Effector memory CD8-positive, alpha-beta T cell (primary cell): ENCODE results near the gene DLG1.
"Not testable (repeated sequence)": the region's sequence is repeated elsewhere in the genome, so short reads cannot be mapped to it uniquely, and the experiment has no call there.

Source experiments
- ATAC-seq: fragments of 150-1000 bp; cut with Tn5 transposase; replicated peaks from 2 replicates; pipeline ENCODE4 v1.10.0; 2021; ENCODE audit warnings: mild to moderate bottlenecking, moderate library complexity
- DNase-seq, 3 experiments: peaks; one replicate each; pipeline ENCODE4 v3.0.0; 2021
- H3K27ac Mint-ChIP-seq, 2 donors: one replicate each; pipeline ENCODE4 v1.8.0; 2022; ENCODE audit warnings: mild to moderate bottlenecking in 2 of 2, mixed read lengths in 2 of 2, moderate library complexity in 2 of 2
- H3K27me3 Mint-ChIP-seq, 2 donors: one replicate each; pipeline ENCODE4 v1.8.0; 2022; ENCODE audit warnings: mixed read lengths in 2 of 2
- H3K36me3 Mint-ChIP-seq: one replicate; pipeline ENCODE4 v1.8.0; 2022; ENCODE audit warnings: mild to moderate bottlenecking, moderate library complexity, mixed read lengths; ENCODE audit not compliant: insufficient read depth
- H3K4me1 Mint-ChIP-seq, 2 donors: one replicate each; pipeline ENCODE4 v1.8.0; 2022; ENCODE audit warnings: low read depth in 2 of 2, mixed read lengths in 2 of 2
- H3K4me3 Mint-ChIP-seq, 2 donors: one replicate each; pipeline ENCODE4 v1.8.0; 2022; ENCODE audit warnings: mild to moderate bottlenecking in 2 of 2, mixed read lengths in 2 of 2, moderate library complexity in 2 of 2
- H3K9me3 Mint-ChIP-seq, 2 donors: one replicate each; pipeline ENCODE4 v1.8.0; 2022; ENCODE audit warnings: mixed read lengths in 2 of 2

The DLG1 gene

DNA sequence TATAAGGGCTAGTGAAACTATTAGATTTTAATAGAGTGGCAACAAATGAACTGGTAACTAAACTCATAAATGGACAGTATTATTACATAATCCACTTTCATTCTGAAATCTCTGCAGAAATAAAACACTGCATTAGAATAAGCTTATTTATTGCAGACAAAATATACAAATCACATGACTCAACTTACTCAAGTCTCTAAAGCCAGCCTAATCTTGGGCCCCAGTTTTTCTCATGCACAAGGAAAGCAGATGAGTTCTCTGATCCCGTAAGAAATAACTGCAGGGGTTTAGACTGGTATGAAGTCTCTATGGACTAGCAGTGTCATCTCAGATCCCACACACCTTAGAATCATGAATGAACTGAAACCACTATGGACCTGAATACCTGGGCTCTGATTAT, 5.8 kb downstream of the DLG1 start:
- DNase-seq (no peak), ATAC-seq (no peak)
- Mint-ChIP-seq H3K27me3 (no peaks in the 10 kb centered on the region), H3K27ac (no peak overlapping the region), H3K9me3 (no peaks in the 10 kb centered on the region), H3K4me1 (peaks cover 18 to 45% of the 10 kb centered on the region in 2 donors), H3K4me3 (peak overlapping the region in 1 of 2 donors; percentile 1), H3K36me3 (peaks cover 46% of the 10 kb centered on the region)

GRCh38 chr3:197292083-197292646, 6.2 kb downstream of the DLG1 start:
- no peak overlapping the region for H3K27ac Mint-ChIP-seq
- peaks cover 47% of the 10 kb centered on the region for H3K36me3 Mint-ChIP-seq
- H3K4me3 Mint-ChIP-seq: peak overlapping the region in 1 of 2 donors; percentile 1
- H3K27me3 Mint-ChIP-seq: no peaks in the 10 kb centered on the region
- H3K9me3 Mint-ChIP-seq: no peaks in the 10 kb centered on the region
- ATAC-seq (peak; percentile 26), DNase-seq (no peak)
- peaks cover 17 to 43% of the 10 kb centered on the region in 2 donors for H3K4me1 Mint-ChIP-seq

DNA sequence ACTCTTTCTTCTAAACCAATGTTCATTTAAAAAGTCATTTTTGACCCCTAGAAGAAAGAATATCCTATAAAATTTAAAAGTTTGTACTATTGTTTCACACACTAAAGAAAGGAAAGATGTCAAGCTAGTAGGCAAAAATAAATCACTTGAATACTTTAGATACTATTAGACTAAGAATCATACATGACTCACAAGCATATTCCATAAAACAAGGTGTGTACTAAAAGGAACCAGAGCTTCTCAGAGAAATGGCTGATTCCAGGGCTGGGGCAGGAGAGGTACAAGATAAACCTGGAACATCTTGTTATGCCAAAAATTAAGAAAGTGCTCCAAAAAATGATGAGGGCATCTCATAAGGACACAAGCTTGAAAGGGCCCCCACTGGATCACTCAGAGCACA, 8.7 kb downstream of the DLG1 start:
- ATAC-seq (no peak), DNase-seq (no peak)
- Mint-ChIP-seq H3K4me1 (peaks cover 12 to 45% of the 10 kb centered on the region in 2 donors), H3K36me3 (peaks cover 47% of the 10 kb centered on the region), H3K27ac (peak overlapping the region in 1 of 2 donors; percentile 83), H3K27me3 (no peaks in the 10 kb centered on the region), H3K4me3 (no peak overlapping the region), H3K9me3 (no peaks in the 10 kb centered on the region)

- Mint-ChIP-seq H3K36me3 (peaks cover 54% of the 10 kb centered on the region), H3K27me3 (no peaks in the 10 kb centered on the region), H3K9me3 (no peaks in the 10 kb centered on the region), H3K4me1 (peaks cover 8 to 37% of the 10 kb centered on the region in 2 donors), H3K4me3 (no peak overlapping the region), H3K27ac (no peak overlapping the region)
- no peak for ATAC-seq
- no peak for DNase-seq
Observed at GRCh38 chr3:197286678-197287077, 11.7 kb downstream of the DLG1 start.

GRCh38 chr3:197285557-197285956, 12.9 kb downstream of the DLG1 start:
- H3K27me3 Mint-ChIP-seq: no peaks in the 10 kb centered on the region
- DNase-seq (no peak), ATAC-seq (no peak)
- H3K36me3 Mint-ChIP-seq: peaks cover 51% of the 10 kb centered on the region
- no peak overlapping the region for H3K27ac Mint-ChIP-seq
- H3K4me3 Mint-ChIP-seq: no peak overlapping the region
- H3K9me3 Mint-ChIP-seq: no peaks in the 10 kb centered on the region
- peaks cover 5 to 29% of the 10 kb centered on the region in 2 donors for H3K4me1 Mint-ChIP-seq

GRCh38 chr3:197283045-197283444, 15.4 kb downstream of the DLG1 start:
- no peak overlapping the region for H3K27ac Mint-ChIP-seq
- H3K27me3 Mint-ChIP-seq: no peaks in the 10 kb centered on the region
- peaks cover 39% of the 10 kb centered on the region for H3K36me3 Mint-ChIP-seq
- peaks cover 10 to 22% of the 10 kb centered on the region in 2 donors for H3K4me1 Mint-ChIP-seq
- no peak overlapping the region for H3K4me3 Mint-ChIP-seq
- H3K9me3 Mint-ChIP-seq: no peaks in the 10 kb centered on the region
- no peak for ATAC-seq
- no peak for DNase-seq

DNA sequence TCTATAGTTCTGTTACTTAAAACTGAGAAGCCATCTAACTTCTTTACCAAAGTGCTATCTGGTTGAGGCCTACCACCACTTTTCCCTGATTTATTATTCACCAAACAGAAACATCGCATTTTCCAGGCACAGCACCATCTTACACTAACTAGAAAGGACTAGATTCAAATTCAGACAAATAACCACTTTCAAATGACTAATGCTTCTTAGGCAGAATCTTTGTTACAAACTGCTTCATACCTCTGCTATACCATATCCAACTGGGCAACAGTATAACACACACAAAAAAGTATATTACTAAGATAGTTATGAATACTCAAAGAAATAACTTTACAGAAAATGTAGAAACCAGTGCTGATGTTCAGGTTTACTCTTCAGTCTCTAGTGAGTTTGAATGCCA, 16.6 kb downstream of the DLG1 start:
- Mint-ChIP-seq H3K27me3 (no peaks in the 10 kb centered on the region), H3K27ac (no peak overlapping the region), H3K4me1 (peaks cover 10 to 22% of the 10 kb centered on the region in 2 donors), H3K36me3 (peaks cover 36% of the 10 kb centered on the region), H3K4me3 (no peak overlapping the region), H3K9me3 (no peaks in the 10 kb centered on the region)
- DNase-seq (no peak), ATAC-seq (no peak)

- no peaks in the 10 kb centered on the region for H3K9me3 Mint-ChIP-seq
- peaks cover 9 to 23% of the 10 kb centered on the region in 2 donors for H3K4me1 Mint-ChIP-seq
- H3K27me3 Mint-ChIP-seq: no peaks in the 10 kb centered on the region
- H3K36me3 Mint-ChIP-seq: peaks cover 36% of the 10 kb centered on the region
- no peak overlapping the region for H3K4me3 Mint-ChIP-seq
- DNase-seq (no peak), ATAC-seq (no peak)
- H3K27ac Mint-ChIP-seq: no peak overlapping the region
Observed at GRCh38 chr3:197280156-197280555, 18.3 kb downstream of the DLG1 start.

DNA sequence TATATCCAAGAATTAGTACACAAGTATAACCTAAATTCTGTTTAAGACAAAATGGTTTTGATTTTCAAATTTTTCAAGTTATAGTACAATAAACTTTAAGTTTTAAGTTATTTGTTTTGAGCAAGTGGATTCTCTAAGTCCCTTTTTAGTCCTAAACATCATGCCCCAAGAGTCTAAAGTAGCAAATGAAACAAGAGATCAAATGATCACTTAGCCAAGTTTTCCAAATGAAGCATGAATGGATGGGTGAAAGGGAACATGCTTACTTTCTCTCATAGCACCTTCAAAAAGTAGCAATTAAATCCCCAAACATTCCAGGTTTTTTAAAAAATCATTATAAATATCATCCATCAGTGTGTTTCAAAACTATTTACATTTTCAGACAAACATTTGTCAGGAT, 19.5 kb downstream of the DLG1 start:
- Mint-ChIP-seq H3K36me3 (peaks cover 36% of the 10 kb centered on the region), H3K4me1 (peaks cover 16 to 28% of the 10 kb centered on the region in 2 donors), H3K9me3 (no peaks in the 10 kb centered on the region), H3K27ac (no peak overlapping the region), H3K27me3 (no peaks in the 10 kb centered on the region), H3K4me3 (no peak overlapping the region)
- ATAC-seq (no peak), DNase-seq (no peak)

GRCh38 chr3:197276808-197277207, 21.6 kb downstream of the DLG1 start:
- Mint-ChIP-seq H3K36me3 (peaks cover 26% of the 10 kb centered on the region), H3K4me1 (peaks cover 22 to 45% of the 10 kb centered on the region in 2 donors)
- not testable (repeated sequence) for ATAC-seq, H3K9me3 Mint-ChIP-seq, H3K27me3 Mint-ChIP-seq, H3K27ac Mint-ChIP-seq, DNase-seq, H3K4me3 Mint-ChIP-seq

- no peak for ATAC-seq
- Mint-ChIP-seq H3K27me3 (no peaks in the 10 kb centered on the region), H3K4me1 (peaks cover 34 to 71% of the 10 kb centered on the region in 2 donors), H3K4me3 (no peak overlapping the region), H3K9me3 (no peaks in the 10 kb centered on the region), H3K27ac (no peak overlapping the region), H3K36me3 (peaks cover 8% of the 10 kb centered on the region)
- no peak for DNase-seq
Observed at GRCh38 chr3:197270558-197271317, 27.7 kb downstream of the DLG1 start.

DNA sequence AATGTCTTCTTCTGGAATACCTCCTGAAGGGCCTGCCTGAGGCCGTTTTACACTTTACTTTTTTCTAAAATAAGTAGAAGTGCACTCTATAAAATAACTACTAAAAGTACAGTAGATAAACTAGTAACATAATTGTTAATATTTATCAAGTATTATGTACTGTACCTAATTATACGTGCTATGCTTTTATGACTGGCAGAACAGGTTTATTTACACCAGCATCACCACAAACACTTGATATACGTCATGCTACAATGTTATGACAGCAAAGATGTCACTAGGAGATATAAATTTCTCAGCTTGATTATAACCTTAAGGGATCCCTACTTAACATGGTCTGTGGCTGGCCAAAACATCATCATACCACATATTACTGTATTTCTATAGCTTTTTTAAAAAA, 29.4 kb downstream of the DLG1 start:
- Mint-ChIP-seq H3K4me3 (no peak overlapping the region), H3K27me3 (no peaks in the 10 kb centered on the region), H3K4me1 (peaks cover 31 to 65% of the 10 kb centered on the region in 2 donors), H3K9me3 (no peaks in the 10 kb centered on the region), H3K36me3 (peaks cover 3% of the 10 kb centered on the region), H3K27ac (no peak overlapping the region)
- no peak for DNase-seq
- ATAC-seq: no peak

DNA sequence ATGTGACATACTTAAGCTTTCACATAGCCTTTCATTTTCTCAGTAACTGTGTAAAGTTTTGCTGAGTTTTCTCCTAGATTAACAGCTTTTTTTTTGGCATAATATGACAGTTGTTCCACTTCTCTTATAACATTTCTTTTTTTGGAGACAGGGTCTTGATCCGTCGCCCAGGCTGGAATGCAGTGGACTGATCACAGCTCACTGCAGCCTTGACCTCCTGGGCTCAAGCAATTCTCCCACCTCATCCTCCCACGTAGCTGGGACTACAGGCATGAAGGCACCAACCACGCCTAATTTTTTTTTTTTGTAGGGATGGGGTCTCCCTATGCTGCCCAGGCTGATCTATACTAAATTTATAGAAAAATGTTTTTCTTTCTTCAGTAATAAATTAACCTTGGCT, 30.1 kb downstream of the DLG1 start:
- no peak for ATAC-seq

DNA sequence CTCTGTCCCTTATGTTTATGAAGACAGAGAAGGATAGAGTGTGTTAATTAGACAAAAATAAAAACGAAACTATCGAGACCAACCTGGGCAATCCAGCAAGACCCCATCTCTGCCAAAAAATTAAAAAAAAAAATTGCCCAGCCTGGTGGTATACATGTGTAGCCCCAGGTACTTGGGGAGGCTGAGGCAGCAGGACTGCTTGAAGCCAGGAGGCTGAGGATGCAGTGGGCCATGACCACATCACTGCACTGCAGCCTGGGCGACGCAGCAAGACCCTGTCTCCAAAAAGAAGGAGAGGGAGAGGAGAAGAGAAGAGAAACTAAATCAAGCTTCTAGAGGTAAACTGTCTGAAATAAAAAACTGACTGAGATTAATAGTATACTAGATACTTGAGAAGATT, 32.1 kb downstream of the DLG1 start:
- Mint-ChIP-seq H3K27me3 (no peaks in the 10 kb centered on the region), H3K4me3 (no peak overlapping the region), H3K4me1 (peaks cover 26 to 53% of the 10 kb centered on the region in 2 donors), H3K36me3 (peaks cover 3% of the 10 kb centered on the region), H3K27ac (peak overlapping the region in 1 of 2 donors; percentile 71), H3K9me3 (no peaks in the 10 kb centered on the region)
- no peak for DNase-seq
- ATAC-seq: no peak

More for the DNA sequence above, 30.1 kb downstream of the DLG1 start:
- Mint-ChIP-seq H3K4me1 (peaks cover 28 to 58% of the 10 kb centered on the region in 2 donors), H3K27me3 (no peaks in the 10 kb centered on the region), H3K9me3 (no peaks in the 10 kb centered on the region), H3K4me3 (no peak overlapping the region), H3K27ac (no peak overlapping the region), H3K36me3 (peaks cover 3% of the 10 kb centered on the region)
- DNase-seq: no peak
